Measurements from ENCODE around the gene FETUB. TPM values are rescaled to one million over a fixed set of nuclear protein-coding genes. Genes with fewer than 3 reads are reported as not detected.

Gene FETUB
- total RNA-seq, 1 experiment from 2014 or later, result not detected

GRCh38 chr3:186592682-186593081 is 47.5 kb upstream of the FETUB start:
- peaks cover 24% of the 10 kb centered on the region for H3K4me1 ChIP-seq (ENCODE audit: insufficient read depth, low read length)
- H3K9me2 ChIP-seq (replicated peaks; ENCODE audit: low read length), result no peaks in the 10 kb centered on the region
- no peaks in the 10 kb centered on the region for H4K20me1 ChIP-seq (ENCODE audit: low read length)
- H3K36me3 ChIP-seq (ENCODE audit: low read depth, low read length), result no peaks in the 10 kb centered on the region
- no peak overlapping the region for H3K4me3 ChIP-seq (ENCODE audit: low read length)
- no peak overlapping the region for H3K27ac ChIP-seq (ENCODE audit: low read length)
- no peak overlapping the region for H3K9ac ChIP-seq (ENCODE audit: low read length)
- POLR2A ChIA-PET (ENCODE audit: unreplicated experiment), result no interaction called here
- no peak overlapping the region for H2AFZ ChIP-seq (ENCODE audit: low read length)
- no peaks in the 10 kb centered on the region for H3K27me3 ChIP-seq (ENCODE audit: low read length)
- no peaks in the 10 kb centered on the region for H3F3A ChIP-seq (ENCODE audit: low read length, unreplicated experiment)
- CTCF ChIA-PET, result no interaction called here
- no peak for TF ChIP-seq CTCF (conservative IDR thresholded peaks at IDR 0.05; ENCODE audit: low read depth, low read length)
- TF ChIP-seq EZH2phosphoT487 (IDR thresholded peaks at IDR 0.05; ENCODE audit: borderline replicate concordance, low read length), result no peak
- TF ChIP-seq EZH2 (IDR thresholded peaks at IDR 0.05; ENCODE audit: low read length, unreplicated experiment), result no peak
- no peaks in the 10 kb centered on the region for H3K9me3 ChIP-seq (ENCODE audit: low read length)
- DNase-seq (no peak), ATAC-seq (no peak)
- H3K79me2 ChIP-seq (ENCODE audit: low read length), result no peaks in the 10 kb centered on the region
- intact Hi-C loops (cut with micrococcal nuclease), result no loop called here
- BruUV-seq (replicated peaks), result no TSS peak
- no peak overlapping the region for H3K4me2 ChIP-seq (ENCODE audit: low read length)

GRCh38 chr3:186593862-186594261 is 46.3 kb upstream of the FETUB start:
- TF ChIP-seq CTCF (conservative IDR thresholded peaks at IDR 0.05; ENCODE audit: low read depth, low read length), result no peak
- TF ChIP-seq EZH2phosphoT487 (IDR thresholded peaks at IDR 0.05; ENCODE audit: borderline replicate concordance, low read length), result no peak
- Histone ChIP-seq H3K4me2 (ENCODE audit: low read length) (no peak overlapping the region), H3K9ac (ENCODE audit: low read length) (no peak overlapping the region), H3K27me3 (ENCODE audit: low read length) (no peaks in the 10 kb centered on the region), H3K79me2 (ENCODE audit: low read length) (no peaks in the 10 kb centered on the region), H3F3A (ENCODE audit: low read length, unreplicated experiment) (no peaks in the 10 kb centered on the region), H3K27ac (ENCODE audit: low read length) (no peak overlapping the region), H3K36me3 (ENCODE audit: low read depth, low read length) (no peaks in the 10 kb centered on the region), H3K9me2 (replicated peaks; ENCODE audit: low read length) (no peaks in the 10 kb centered on the region), H3K4me1 (ENCODE audit: insufficient read depth, low read length) (peaks cover 15% of the 10 kb centered on the region), H3K4me3 (ENCODE audit: low read length) (no peak overlapping the region), H4K20me1 (ENCODE audit: low read length) (no peaks in the 10 kb centered on the region), H3K9me3 (ENCODE audit: low read length) (no peaks in the 10 kb centered on the region), H2AFZ (ENCODE audit: low read length) (no peak overlapping the region)
- ChIA-PET POLR2A (ENCODE audit: unreplicated experiment) (no interaction called here), CTCF (no interaction called here)
- DNase-seq (no peak), ATAC-seq (no peak)
- BruUV-seq (replicated peaks), result no TSS peak
- intact Hi-C loops (cut with micrococcal nuclease), result no loop called here

GRCh38 chr3:186594591-186595113 is 45.5 kb upstream of the FETUB start:
- Histone ChIP-seq H2AFZ (ENCODE audit: low read length) (no peak overlapping the region), H3K4me2 (ENCODE audit: low read length) (no peak overlapping the region), H3K27ac (ENCODE audit: low read length) (no peak overlapping the region), H3F3A (ENCODE audit: low read length, unreplicated experiment) (no peaks in the 10 kb centered on the region), H3K9me2 (replicated peaks; ENCODE audit: low read length) (no peaks in the 10 kb centered on the region), H3K9me3 (ENCODE audit: low read length) (no peaks in the 10 kb centered on the region), H3K27me3 (ENCODE audit: low read length) (no peaks in the 10 kb centered on the region), H3K4me3 (ENCODE audit: low read length) (no peak overlapping the region), H3K4me1 (ENCODE audit: insufficient read depth, low read length) (peaks cover 9% of the 10 kb centered on the region; the same call in 1 of the 2 replicates), H3K9ac (ENCODE audit: low read length) (no peak overlapping the region), H4K20me1 (ENCODE audit: low read length) (no peaks in the 10 kb centered on the region), H3K79me2 (ENCODE audit: low read length) (no peaks in the 10 kb centered on the region), H3K36me3 (ENCODE audit: low read depth, low read length) (no peaks in the 10 kb centered on the region)
- ChIA-PET POLR2A (ENCODE audit: unreplicated experiment) (no interaction called here), CTCF (no interaction called here)
- no peak for ATAC-seq
- BruUV-seq (replicated peaks), result no TSS peak
- TF ChIP-seq CTCF (conservative IDR thresholded peaks at IDR 0.05; ENCODE audit: low read depth, low read length) (no peak), EZH2 (IDR thresholded peaks at IDR 0.05; ENCODE audit: low read length, unreplicated experiment) (no peak), EZH2phosphoT487 (IDR thresholded peaks at IDR 0.05; ENCODE audit: borderline replicate concordance, low read length) (no peak)
- intact Hi-C loops (cut with micrococcal nuclease), result no loop called here
- no peak for DNase-seq

All from PC-3 (cell line).